ENCODE measurements around the gene FGGY.

- TF ChIP-seq CTCF (IDR thresholded peaks at IDR 0.05; ENCODE audit: low read depth, low read length) (no peak), POLR2A (IDR thresholded peaks at IDR 0.05; ENCODE audit: extremely low read depth, insufficient read length) (no peak)
These were observed 19.7 kb downstream of the FGGY start for GRCh38 chr1:59316497-59317128.
